Ishikawa (cell line): Measurements from ENCODE around the gene FRRS1.

Experiments
- CEBPB ChIP-seq: IDR thresholded peaks from 2 replicates; pipeline ENCODE4 v1.6.1; 2012
- CREB1 ChIP-seq: IDR thresholded peaks from 2 replicates; pipeline ENCODE4 v1.6.1; 2012; ENCODE audit warnings: low read depth
- EGR1 ChIP-seq: IDR thresholded peaks from 2 replicates; pipeline ENCODE4 v1.6.1; 2012
- EP300 ChIP-seq: IDR thresholded peaks from 2 replicates; pipeline ENCODE4 v1.6.1; 2012; ENCODE audit warnings: borderline replicate concordance
- FOXM1 ChIP-seq: IDR thresholded peaks from 2 replicates; pipeline ENCODE4 v1.6.1; 2012; ENCODE audit warnings: low read depth, borderline replicate concordance
- MAX ChIP-seq: IDR thresholded peaks from 2 replicates; pipeline ENCODE4 v1.6.1; 2012
- NFIC ChIP-seq: IDR thresholded peaks from 2 replicates; pipeline ENCODE4 v1.6.1; 2012
- RAD21 ChIP-seq: IDR thresholded peaks from 2 replicates; pipeline ENCODE4 v1.6.1; 2012; ENCODE audit warnings: low read depth
- TAF1 ChIP-seq: IDR thresholded peaks from 2 replicates; pipeline ENCODE4 v1.6.1; 2012; ENCODE audit warnings: low read depth, mild to moderate bottlenecking
- TCF12 ChIP-seq: IDR thresholded peaks from 2 replicates; pipeline ENCODE4 v1.6.1; 2012; ENCODE audit warnings: low read depth
- TEAD4 ChIP-seq: IDR thresholded peaks from 2 replicates; pipeline ENCODE4 v1.6.1; 2012
- USF1 ChIP-seq: IDR thresholded peaks from 2 replicates; pipeline ENCODE4 v1.6.1; 2012
- YY1 ChIP-seq: IDR thresholded peaks from 2 replicates; pipeline ENCODE4 v1.6.1; 2012; ENCODE audit warnings: low read depth
- ZBTB7A ChIP-seq: IDR thresholded peaks from 2 replicates; pipeline ENCODE4 v1.6.1; 2012; ENCODE audit warnings: low read depth
- TF ChIP-seq, protein P1 (sequence below): IDR thresholded peaks from 2 replicates; pipeline ENCODE4 v1.6.1; 2012; ENCODE audit warnings: low read depth, mild to moderate bottlenecking

Gene FRRS1

GRCh38 chr1:99768104-99768503 is 1.7 kb upstream of the FRRS1 start:
- TF ChIP-seq EP300, result no peak
- TF ChIP-seq USF1, result no peak
- TF ChIP-seq TCF12, result no peak
- no peak for TF ChIP-seq EGR1
- TF ChIP-seq FOXM1, result no peak
- TF ChIP-seq MAX, result no peak
- no peak for TF ChIP-seq YY1
- no peak for TF ChIP-seq TAF1
- no peak for TF ChIP-seq CREB1
- TF ChIP-seq NFIC, result no peak
- no peak for TF ChIP-seq RAD21
- no peak for TF ChIP-seq TEAD4
- TF ChIP-seq ZBTB7A, result no peak
- TF ChIP-seq, protein P1, sequence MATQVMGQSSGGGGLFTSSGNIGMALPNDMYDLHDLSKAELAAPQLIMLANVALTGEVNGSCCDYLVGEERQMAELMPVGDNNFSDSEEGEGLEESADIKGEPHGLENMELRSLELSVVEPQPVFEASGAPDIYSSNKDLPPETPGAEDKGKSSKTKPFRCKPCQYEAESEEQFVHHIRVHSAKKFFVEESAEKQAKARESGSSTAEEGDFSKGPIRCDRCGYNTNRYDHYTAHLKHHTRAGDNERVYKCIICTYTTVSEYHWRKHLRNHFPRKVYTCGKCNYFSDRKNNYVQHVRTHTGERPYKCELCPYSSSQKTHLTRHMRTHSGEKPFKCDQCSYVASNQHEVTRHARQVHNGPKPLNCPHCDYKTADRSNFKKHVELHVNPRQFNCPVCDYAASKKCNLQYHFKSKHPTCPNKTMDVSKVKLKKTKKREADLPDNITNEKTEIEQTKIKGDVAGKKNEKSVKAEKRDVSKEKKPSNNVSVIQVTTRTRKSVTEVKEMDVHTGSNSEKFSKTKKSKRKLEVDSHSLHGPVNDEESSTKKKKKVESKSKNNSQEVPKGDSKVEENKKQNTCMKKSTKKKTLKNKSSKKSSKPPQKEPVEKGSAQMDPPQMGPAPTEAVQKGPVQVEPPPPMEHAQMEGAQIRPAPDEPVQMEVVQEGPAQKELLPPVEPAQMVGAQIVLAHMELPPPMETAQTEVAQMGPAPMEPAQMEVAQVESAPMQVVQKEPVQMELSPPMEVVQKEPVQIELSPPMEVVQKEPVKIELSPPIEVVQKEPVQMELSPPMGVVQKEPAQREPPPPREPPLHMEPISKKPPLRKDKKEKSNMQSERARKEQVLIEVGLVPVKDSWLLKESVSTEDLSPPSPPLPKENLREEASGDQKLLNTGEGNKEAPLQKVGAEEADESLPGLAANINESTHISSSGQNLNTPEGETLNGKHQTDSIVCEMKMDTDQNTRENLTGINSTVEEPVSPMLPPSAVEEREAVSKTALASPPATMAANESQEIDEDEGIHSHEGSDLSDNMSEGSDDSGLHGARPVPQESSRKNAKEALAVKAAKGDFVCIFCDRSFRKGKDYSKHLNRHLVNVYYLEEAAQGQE, result no peak
- no peak for TF ChIP-seq CEBPB

DNA sequence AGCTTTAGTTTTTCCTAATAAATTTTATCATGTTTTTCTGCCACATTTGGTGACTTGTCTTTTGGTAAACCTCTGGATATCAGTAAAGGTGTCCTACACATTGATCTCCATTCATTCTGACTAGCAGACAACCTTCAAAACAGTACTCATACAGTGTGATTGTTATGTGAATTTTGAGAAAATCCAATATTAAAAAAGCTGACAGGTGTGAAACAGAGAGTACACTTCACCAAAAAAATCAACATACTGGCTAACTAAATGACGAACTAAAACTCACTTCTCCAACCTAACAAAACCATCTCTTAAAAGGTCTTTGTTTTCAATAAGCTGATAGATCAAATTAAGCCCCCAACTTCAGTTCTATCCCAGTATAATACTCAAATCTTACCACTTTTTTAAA is 1.5 kb downstream of the FRRS1 start:
- TF ChIP-seq, protein P1, result no peak
- TF ChIP-seq CEBPB (no peak), TCF12 (no peak), EP300 (no peak), ZBTB7A (no peak), YY1 (no peak), FOXM1 (no peak), USF1 (no peak), TEAD4 (no peak), EGR1 (no peak), TAF1 (no peak), NFIC (no peak), RAD21 (no peak)

DNA sequence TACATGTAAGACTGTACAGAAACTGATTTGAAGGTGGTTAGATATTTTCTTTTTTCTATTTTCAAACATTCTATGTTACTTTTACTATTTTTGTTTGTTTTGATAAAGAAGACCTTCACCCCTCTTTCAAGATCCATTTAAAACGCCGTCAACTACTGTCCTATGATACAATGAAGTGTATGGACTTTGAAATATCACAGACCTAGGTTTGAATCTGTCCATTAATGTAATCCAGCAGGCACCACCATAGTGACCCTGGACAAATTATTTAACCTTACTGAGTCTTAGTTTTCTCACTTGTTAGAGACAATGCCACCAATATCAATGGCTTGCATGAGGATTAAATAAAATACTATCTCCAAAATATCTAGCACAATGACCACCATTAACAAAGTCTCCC is 2.0 kb downstream of the FRRS1 start:
- TF ChIP-seq RAD21 (no peak), ZBTB7A (no peak), YY1 (no peak), NFIC (no peak), USF1 (no peak), EP300 (no peak)

- TF ChIP-seq TCF12 (no peak), USF1 (no peak), CREB1 (no peak), NFIC (no peak), CEBPB (no peak)
- TF ChIP-seq, protein P1, result no peak
Observed at GRCh38 chr1:99763956-99764355, 2.5 kb downstream of the FRRS1 start.

DNA sequence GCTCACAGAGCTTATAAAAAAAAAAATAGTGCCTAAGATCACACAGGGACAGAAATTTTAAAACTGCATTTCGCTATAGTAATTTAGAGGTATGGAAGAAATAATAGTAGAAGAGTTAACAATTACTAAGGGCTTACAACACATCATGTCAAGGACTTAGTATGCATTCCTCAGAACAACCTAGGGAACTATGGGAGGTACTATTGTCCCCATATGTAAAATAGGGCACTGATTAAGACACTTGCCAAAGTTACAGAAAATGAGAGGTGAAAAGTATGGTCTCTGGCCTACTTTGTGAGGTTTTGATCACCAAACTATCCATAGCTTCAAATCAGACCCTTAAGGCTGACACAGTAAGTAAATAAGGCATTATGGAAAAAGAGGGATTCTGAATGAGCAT is 4.7 kb downstream of the FRRS1 start:
- TF ChIP-seq CEBPB (no peak), FOXM1 (no peak), USF1 (no peak), MAX (no peak)
